SK-N-SH (cell line): ENCODE results near the gene BRINP1. TPM values are rescaled to one million over a fixed set of nuclear protein-coding genes. Genes with fewer than 3 reads are reported as not detected.

Source experiments
- CTCF ChIA-PET: fragments of 300-600, 350-600 bp; formaldehyde crosslinking; extraction: SDS; loops from one replicate; lab custom pipeline; 2021; lab: Yijun Ruan, JAX
- POLR2A ChIA-PET: fragments of 350-600 bp; sonication (Branson Sonifier 250); formaldehyde crosslinking; extraction: SDS; loops from one replicate; lab custom pipeline; 2020; ENCODE audit warnings: antibody characterized with exemption, inconsistent platforms; lab: Yijun Ruan, JAX
- DNase-seq: peaks from one replicate; pipeline ENCODE4 v3.0.0; 2012
- H2AFZ ChIP-seq: fragments of 200-600 bp; sonication (generic); 2 replicates; pipeline ENCODE4 v1.8.1; 2016; ENCODE audit warnings: antibody characterized with exemption, mild to moderate bottlenecking, low read depth
- H3F3A ChIP-seq: fragments of 200-600 bp; sonication (generic); replicated peaks from 2 replicates; pipeline ENCODE3; 2016; ENCODE audit warnings: antibody characterized with exemption, mild to moderate bottlenecking; ENCODE audit not compliant: insufficient read depth
- H3K27ac ChIP-seq, 2 experiments: fragments of 200-500 bp in 1 of 2; fragments of 200-600 bp in 1 of 2; sonication (Bioruptor generic) in 1 of 2; sonication (generic), shearing (Covaris generic) in 1 of 2; 2 replicates each; pipeline versions ENCODE4 v1.5.1 to v1.6.1; 2014 to 2016; ENCODE audit warnings: low read depth in 2 of 2, inconsistent platforms in 1 of 2, low read length in 1 of 2, mild to moderate bottlenecking in 1 of 2, mixed read lengths in 1 of 2
- H3K27me3 ChIP-seq: fragments of 200-600 bp; sonication (generic), shearing (Covaris generic); 2 replicates; pipeline ENCODE4 v1.6.1; 2016; ENCODE audit warnings: mixed run types; ENCODE audit not compliant: insufficient read depth
- H3K36me3 ChIP-seq, 2 experiments: fragments of 200-500 bp in 1 of 2; fragments of 200-600 bp in 1 of 2; sonication (Bioruptor generic) in 1 of 2; sonication (generic) in 1 of 2; replicated peaks in 1 of 2; 2 replicates each; pipeline versions ENCODE3 to v1.5.1; 2014 to 2016; ENCODE audit warnings: low read length in 1 of 2, mild to moderate bottlenecking in 1 of 2; ENCODE audit not compliant: insufficient read depth in 2 of 2, control insufficient read depth in 1 of 2
- H3K4me1 ChIP-seq, 2 experiments: fragments of 200-500 bp in 1 of 2; fragments of 200-600 bp in 1 of 2; sonication (Bioruptor generic) in 1 of 2; sonication (generic), shearing (Covaris generic) in 1 of 2; 2 replicates each; pipeline versions ENCODE4 v1.5.1 to v1.6.1; 2014 to 2016; ENCODE audit warnings: low read depth in 1 of 2, low read length in 1 of 2, mixed run types in 1 of 2; ENCODE audit not compliant: insufficient read depth in 2 of 2, control insufficient read depth in 1 of 2
- H3K4me2 ChIP-seq: fragments of 200-600 bp; sonication (generic), shearing (Covaris generic); 2 replicates; pipeline ENCODE4 v1.6.1; 2017; ENCODE audit warnings: mixed run types
- H3K4me3 ChIP-seq, 2 experiments: fragments of 200-500 bp in 1 of 2; fragments of 200-600 bp in 1 of 2; sonication (Bioruptor generic) in 1 of 2; sonication (generic), shearing (Covaris generic) in 1 of 2; 2 replicates each; pipeline versions ENCODE4 v1.5.1 to v1.8.1; 2014 to 2016; ENCODE audit warnings: low read depth in 2 of 2, inconsistent platforms in 1 of 2, low read length in 1 of 2, mild to moderate bottlenecking in 1 of 2, mixed read lengths in 1 of 2, moderate library complexity in 1 of 2
- H3K79me2 ChIP-seq: fragments of 200-600 bp; sonication (generic); 2 replicates; pipeline ENCODE4 v1.8.1; 2017; ENCODE audit warnings: mild to moderate bottlenecking; ENCODE audit not compliant: insufficient read depth
- H3K9ac ChIP-seq: fragments of 200-600 bp; sonication (generic); 2 replicates; pipeline ENCODE4 v1.6.1; 2017; ENCODE audit warnings: mixed run types
- H3K9me2 ChIP-seq: fragments of 200-600 bp; sonication (generic); 2 replicates; pipeline ENCODE4 v1.6.1; 2017; ENCODE audit warnings: mixed run types
- H3K9me3 ChIP-seq: fragments of 200-600 bp; sonication (generic); 2 replicates; pipeline ENCODE4 v1.6.1; 2017; ENCODE audit warnings: mixed run types, mild to moderate bottlenecking, moderate library complexity
- H4K20me1 ChIP-seq: fragments of 200-600 bp; sonication (generic); 2 replicates; pipeline ENCODE4 v1.6.1; 2017; ENCODE audit warnings: mild to moderate bottlenecking, mixed run types; ENCODE audit not compliant: insufficient read depth
- ELF1 ChIP-seq: IDR thresholded peaks from 2 replicates; pipeline ENCODE4 v1.4.0; 2012
- FOSL2 ChIP-seq: IDR thresholded peaks from 2 replicates; pipeline ENCODE4 v1.4.0; 2012; ENCODE audit warnings: low read depth, mild to moderate bottlenecking, moderate library complexity, borderline replicate concordance
- GABPA ChIP-seq: IDR thresholded peaks from 2 replicates; pipeline ENCODE4 v1.4.0; 2012; ENCODE audit warnings: low read depth, mild to moderate bottlenecking
- MXI1 ChIP-seq: IDR thresholded peaks from 2 replicates; pipeline ENCODE4 v1.6.1; 2012; ENCODE audit warnings: mild to moderate bottlenecking, low read depth, low read length, improper control_type of control experiment
- NFIC ChIP-seq: IDR thresholded peaks from 2 replicates; pipeline ENCODE4 v1.4.0; 2012; ENCODE audit warnings: borderline replicate concordance
- NRF1 ChIP-seq: IDR thresholded peaks from 2 replicates; pipeline ENCODE4 v1.6.1; 2012; ENCODE audit warnings: low read depth, mild to moderate bottlenecking, low read length
- POLR2AphosphoS5 ChIP-seq: IDR thresholded peaks from 2 replicates; pipeline ENCODE4 v1.6.1; 2012; ENCODE audit warnings: low read depth, low read length
- RCOR1 ChIP-seq: fragments of 150-350 bp; IDR thresholded peaks from 2 replicates; pipeline ENCODE4 v1.6.1; 2017; ENCODE audit warnings: antibody characterized with exemption, low read length
- RXRA ChIP-seq: IDR thresholded peaks from 2 replicates; pipeline ENCODE4 v1.4.0; 2012; ENCODE audit warnings: low read depth, mild to moderate bottlenecking, borderline replicate concordance
- SMC3 ChIP-seq: IDR thresholded peaks from 2 replicates; pipeline ENCODE4 v1.6.1; 2012; ENCODE audit warnings: low read depth, low read length, improper control_type of control experiment
- TAF1 ChIP-seq: IDR thresholded peaks from 2 replicates; pipeline ENCODE4 v1.6.1; 2012; ENCODE audit warnings: low read depth, mild to moderate bottlenecking, low read length, moderate library complexity, borderline replicate concordance
- TEAD4 ChIP-seq: IDR thresholded peaks from 2 replicates; pipeline ENCODE4 v1.4.0; 2012; ENCODE audit warnings: mild to moderate bottlenecking, borderline replicate concordance; ENCODE audit not compliant: insufficient read depth
- YY1 ChIP-seq: IDR thresholded peaks from 2 replicates; pipeline ENCODE4 v1.4.0; 2012; ENCODE audit warnings: low read depth, mild to moderate bottlenecking
- WGBS: methylation state at CpG from one replicate; pipeline ENCODE4 v1.1.6; 2017; ENCODE audit warnings: low lambda C conversion rate; 5-methylcytosine and 5-hydroxymethylcytosine counted together
- polyA plus RNA-seq, 3 experiments: library from polyadenylated mRNA; depleted of rRNA; stranded (reverse); fragments of >200 nt; gene quantifications; 2 replicates each; pipeline ENCODE4 v1.2.3, GENCODE V29; 2012
- TF ChIP-seq, protein P1 (sequence below): fragments of 150-350 bp; IDR thresholded peaks from 2 replicates; pipeline ENCODE4 v1.6.1; 2017; ENCODE audit warnings: antibody characterized with exemption, low read length, low read depth, borderline replicate concordance
- TF ChIP-seq, protein P2 (sequence below): fragments of 150-350 bp; IDR thresholded peaks from 2 replicates; pipeline ENCODE4 v1.6.1; 2016; ENCODE audit warnings: mild to moderate bottlenecking, low read depth, low read length
- TF ChIP-seq, protein P3 (sequence below): IDR thresholded peaks from 2 replicates; pipeline ENCODE4 v1.6.1; 2012; ENCODE audit warnings: mild to moderate bottlenecking, low read depth, low read length, moderate library complexity
- TF ChIP-seq, protein P4 (sequence below): IDR thresholded peaks from 2 replicates; pipeline ENCODE4 v1.4.0; 2012; ENCODE audit warnings: low read depth

Gene BRINP1
- polyA plus RNA-seq, 1 of the 3 experiments (the other 2 are of a cell fraction): 0.41 TPM

DNA sequence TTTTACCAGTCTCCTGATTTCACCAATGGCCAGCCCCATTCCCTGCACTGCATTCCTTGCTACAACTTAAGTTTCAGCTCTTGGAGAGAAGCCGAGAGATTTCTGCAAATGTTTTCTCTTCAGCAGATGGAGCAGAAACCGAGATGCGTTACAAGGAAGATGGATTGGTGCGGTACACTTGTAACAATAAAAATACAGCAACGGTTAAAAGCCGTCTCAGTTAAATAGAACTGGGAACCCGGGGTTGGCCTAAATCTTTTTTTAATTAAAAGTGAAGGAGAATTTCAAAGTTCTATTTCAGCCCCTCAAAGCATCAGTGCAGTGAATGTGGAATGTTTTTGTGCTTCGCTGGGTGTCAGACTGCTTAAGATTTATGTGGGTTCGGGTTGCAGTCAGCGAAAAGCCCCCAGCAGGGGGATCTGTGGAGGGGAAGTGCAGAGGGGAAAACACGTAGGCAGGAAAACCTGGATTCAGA, 19.8 kb downstream of the BRINP1 start:
- no peaks in the 10 kb centered on the region for H3F3A ChIP-seq
- ChIA-PET POLR2A (no interaction called here), CTCF (no interaction called here)
- no peak overlapping the region for H2AFZ ChIP-seq
- H3K27me3 ChIP-seq: no peaks in the 10 kb centered on the region
- H3K9me2 ChIP-seq: no peaks in the 10 kb centered on the region
- H3K4me2 ChIP-seq: no peak overlapping the region
- no peaks in the 10 kb centered on the region for H3K4me1 ChIP-seq
- no peaks in the 10 kb centered on the region for H3K79me2 ChIP-seq
- H3K36me3 ChIP-seq: no peaks in the 10 kb centered on the region
- 64% methylated on average over 11 of the region's 11 CpGs for WGBS
- no peak for DNase-seq
- no peak overlapping the region for H3K27ac ChIP-seq
- TF ChIP-seq GABPA (no peak), NFIC (no peak), ELF1 (no peak), RXRA (no peak), SMC3 (no peak), FOSL2 (no peak), TAF1 (no peak)
- TF ChIP-seq, protein P1, sequence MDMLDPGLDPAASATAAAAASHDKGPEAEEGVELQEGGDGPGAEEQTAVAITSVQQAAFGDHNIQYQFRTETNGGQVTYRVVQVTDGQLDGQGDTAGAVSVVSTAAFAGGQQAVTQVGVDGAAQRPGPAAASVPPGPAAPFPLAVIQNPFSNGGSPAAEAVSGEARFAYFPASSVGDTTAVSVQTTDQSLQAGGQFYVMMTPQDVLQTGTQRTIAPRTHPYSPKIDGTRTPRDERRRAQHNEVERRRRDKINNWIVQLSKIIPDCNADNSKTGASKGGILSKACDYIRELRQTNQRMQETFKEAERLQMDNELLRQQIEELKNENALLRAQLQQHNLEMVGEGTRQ: no peak
- TF ChIP-seq, protein P2, sequence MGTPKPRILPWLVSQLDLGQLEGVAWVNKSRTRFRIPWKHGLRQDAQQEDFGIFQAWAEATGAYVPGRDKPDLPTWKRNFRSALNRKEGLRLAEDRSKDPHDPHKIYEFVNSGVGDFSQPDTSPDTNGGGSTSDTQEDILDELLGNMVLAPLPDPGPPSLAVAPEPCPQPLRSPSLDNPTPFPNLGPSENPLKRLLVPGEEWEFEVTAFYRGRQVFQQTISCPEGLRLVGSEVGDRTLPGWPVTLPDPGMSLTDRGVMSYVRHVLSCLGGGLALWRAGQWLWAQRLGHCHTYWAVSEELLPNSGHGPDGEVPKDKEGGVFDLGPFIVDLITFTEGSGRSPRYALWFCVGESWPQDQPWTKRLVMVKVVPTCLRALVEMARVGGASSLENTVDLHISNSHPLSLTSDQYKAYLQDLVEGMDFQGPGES: no peak
- H3K9me3 ChIP-seq: no peaks in the 10 kb centered on the region
- H3K4me3 ChIP-seq: no peak overlapping the region
- no peaks in the 10 kb centered on the region for H4K20me1 ChIP-seq
- H3K9ac ChIP-seq: no peak overlapping the region

DNA sequence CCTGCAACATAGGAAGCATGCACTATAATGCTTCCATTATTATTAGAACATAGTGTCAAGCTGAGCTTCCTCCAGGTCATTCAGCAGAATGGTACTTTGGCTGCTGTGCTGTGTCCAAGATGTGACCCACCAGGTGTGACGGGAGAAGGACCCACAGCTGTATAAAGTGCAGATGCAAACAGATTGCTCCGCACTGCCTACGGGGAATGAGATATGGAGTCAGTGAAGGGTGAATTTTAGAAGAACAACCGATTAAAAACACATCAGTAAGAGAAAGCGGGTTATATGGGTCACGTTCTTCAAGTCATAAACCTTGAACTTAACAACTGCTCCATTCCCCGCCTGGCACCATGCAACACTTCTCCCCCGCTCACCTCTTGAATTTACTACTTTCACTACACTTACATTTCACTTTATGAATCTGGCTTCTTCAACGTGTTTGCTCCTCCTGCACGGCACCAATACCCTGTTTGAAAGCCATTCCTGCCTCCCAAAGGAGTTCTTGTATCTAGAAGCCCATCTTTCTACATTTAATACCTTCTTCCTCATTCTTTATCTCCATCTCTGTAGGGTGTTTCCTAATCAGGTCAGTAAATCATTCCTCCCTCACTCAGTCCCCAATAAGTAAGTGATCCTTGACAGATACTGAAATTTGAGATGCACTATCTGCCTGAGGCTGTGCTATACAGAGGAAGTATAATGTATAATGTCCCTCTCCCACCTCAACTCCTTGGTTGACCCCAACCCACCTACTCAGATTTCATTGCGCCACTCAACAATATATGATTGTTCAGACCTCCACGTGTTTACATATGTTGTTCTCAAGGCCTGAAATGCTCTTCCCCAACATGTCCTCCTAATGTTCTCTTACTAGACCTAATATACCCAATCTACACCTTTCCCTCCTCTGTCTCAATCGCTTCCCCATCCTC, 25.9 kb downstream of the BRINP1 start:
- Histone ChIP-seq H3K36me3 (no peaks in the 10 kb centered on the region), H3K4me3 (no peak overlapping the region), H3K27ac (no peak overlapping the region), H3F3A (no peaks in the 10 kb centered on the region), H3K27me3 (no peaks in the 10 kb centered on the region), H3K4me1 (no peaks in the 10 kb centered on the region), H3K4me2 (no peak overlapping the region), H3K9ac (no peak overlapping the region), H3K9me2 (no peaks in the 10 kb centered on the region), H3K79me2 (no peaks in the 10 kb centered on the region), H2AFZ (no peak overlapping the region), H4K20me1 (no peaks in the 10 kb centered on the region), H3K9me3 (no peaks in the 10 kb centered on the region)
- ChIA-PET CTCF (no interaction called here), POLR2A (no interaction called here)
- TF ChIP-seq, protein P3, sequence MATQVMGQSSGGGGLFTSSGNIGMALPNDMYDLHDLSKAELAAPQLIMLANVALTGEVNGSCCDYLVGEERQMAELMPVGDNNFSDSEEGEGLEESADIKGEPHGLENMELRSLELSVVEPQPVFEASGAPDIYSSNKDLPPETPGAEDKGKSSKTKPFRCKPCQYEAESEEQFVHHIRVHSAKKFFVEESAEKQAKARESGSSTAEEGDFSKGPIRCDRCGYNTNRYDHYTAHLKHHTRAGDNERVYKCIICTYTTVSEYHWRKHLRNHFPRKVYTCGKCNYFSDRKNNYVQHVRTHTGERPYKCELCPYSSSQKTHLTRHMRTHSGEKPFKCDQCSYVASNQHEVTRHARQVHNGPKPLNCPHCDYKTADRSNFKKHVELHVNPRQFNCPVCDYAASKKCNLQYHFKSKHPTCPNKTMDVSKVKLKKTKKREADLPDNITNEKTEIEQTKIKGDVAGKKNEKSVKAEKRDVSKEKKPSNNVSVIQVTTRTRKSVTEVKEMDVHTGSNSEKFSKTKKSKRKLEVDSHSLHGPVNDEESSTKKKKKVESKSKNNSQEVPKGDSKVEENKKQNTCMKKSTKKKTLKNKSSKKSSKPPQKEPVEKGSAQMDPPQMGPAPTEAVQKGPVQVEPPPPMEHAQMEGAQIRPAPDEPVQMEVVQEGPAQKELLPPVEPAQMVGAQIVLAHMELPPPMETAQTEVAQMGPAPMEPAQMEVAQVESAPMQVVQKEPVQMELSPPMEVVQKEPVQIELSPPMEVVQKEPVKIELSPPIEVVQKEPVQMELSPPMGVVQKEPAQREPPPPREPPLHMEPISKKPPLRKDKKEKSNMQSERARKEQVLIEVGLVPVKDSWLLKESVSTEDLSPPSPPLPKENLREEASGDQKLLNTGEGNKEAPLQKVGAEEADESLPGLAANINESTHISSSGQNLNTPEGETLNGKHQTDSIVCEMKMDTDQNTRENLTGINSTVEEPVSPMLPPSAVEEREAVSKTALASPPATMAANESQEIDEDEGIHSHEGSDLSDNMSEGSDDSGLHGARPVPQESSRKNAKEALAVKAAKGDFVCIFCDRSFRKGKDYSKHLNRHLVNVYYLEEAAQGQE: no peak
- TF ChIP-seq NRF1 (no peak), YY1 (no peak), RCOR1 (no peak), TEAD4 (no peak), TAF1 (no peak), POLR2AphosphoS5 (no peak), MXI1 (no peak), NFIC (no peak)
- TF ChIP-seq, protein P4, sequence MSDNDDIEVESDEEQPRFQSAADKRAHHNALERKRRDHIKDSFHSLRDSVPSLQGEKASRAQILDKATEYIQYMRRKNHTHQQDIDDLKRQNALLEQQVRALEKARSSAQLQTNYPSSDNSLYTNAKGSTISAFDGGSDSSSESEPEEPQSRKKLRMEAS: no peak
- TF ChIP-seq, protein P2: no peak
- no peak for DNase-seq
- 48% methylated on average over 13 of the region's 13 CpGs for WGBS
